Activated CD4-positive, alpha-beta T cell treated with anti-CD3 and anti-CD28 coated beads, Interleukin-2, amount 50 U/mL, for 24 hours (primary cell): ENCODE measurements around the gene D2HGDH.
"Not testable (repeated sequence)": the region's sequence is repeated elsewhere in the genome, so short reads cannot be mapped to it uniquely, and the experiment has no call there.

ENCODE experiments used
- DNase-seq, 2 donors: peaks; one replicate each; pipeline ENCODE4 v3.0.0-alpha.2; 2020; ENCODE audit warnings: low read depth in 1 of 2, low spot score in 1 of 2

Gene D2HGDH

DNA sequence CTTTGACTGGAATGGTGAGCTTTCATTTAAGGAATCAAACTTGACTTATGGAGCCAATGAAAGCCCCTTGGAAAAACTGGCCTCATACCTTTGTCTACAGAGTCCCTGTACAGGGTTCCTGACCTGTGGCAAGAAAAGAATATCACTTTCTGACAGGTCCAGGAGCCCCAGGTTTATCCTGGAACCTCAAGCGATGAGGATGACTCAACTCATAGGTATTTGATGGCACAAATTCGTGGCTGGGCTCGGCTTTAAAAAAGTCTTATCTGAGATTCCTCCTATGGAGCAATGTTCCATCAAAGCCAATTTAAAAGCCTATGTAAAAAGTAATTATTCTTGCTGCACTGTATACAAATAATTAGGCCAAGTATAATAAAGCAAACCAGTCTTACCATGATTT, 57.0 kb downstream of the D2HGDH start:
- not testable (repeated sequence) for DNase-seq

DNA sequence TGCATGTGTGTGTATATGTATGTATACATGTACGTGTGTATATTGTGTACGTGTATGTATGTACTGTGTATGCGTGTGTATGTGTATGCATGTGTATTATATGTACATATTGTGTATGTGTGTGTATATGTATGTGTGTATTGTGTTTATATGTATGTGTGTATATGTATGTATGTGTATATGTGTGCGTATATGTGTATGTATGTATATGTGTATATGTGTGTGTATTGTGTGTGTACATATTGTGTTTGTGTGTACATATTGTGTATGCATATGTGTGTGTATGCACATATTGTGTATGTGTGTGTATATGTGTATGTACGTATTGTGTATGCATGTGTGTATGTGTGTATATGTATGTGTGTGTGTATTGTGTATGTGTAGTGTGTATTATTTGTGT, 59.0 kb downstream of the D2HGDH start:
- no peak for DNase-seq

DNA sequence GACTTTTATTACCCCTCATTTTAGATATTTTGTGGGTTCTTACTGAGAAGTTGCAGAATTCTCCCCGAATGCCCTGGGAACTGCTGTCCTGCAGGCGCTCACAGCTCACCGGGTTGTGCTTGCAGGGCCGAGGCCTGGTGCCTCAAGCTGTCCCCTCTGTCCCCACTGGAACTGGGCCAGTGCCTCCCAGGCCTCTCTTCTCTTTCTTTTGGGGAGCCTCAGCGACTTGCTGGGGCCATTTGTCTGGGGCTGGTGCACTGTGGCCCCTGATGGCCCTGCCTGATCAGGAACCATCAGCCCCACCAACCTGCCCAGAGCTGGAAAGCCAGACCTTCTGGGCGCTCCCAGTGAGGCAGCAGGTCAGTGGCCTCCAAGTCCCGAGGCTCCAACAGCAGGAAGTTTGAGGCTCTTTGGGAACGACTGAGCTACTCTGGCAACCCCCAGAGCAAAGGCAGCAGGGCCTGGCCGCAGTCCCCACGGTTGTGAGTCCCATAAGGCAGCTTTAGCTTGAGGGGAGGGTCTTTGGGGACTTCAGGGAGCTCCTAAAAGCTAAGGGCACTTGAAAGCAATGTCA, 59.9 kb downstream of the D2HGDH start:
- DNase-seq, result no peak

DNA sequence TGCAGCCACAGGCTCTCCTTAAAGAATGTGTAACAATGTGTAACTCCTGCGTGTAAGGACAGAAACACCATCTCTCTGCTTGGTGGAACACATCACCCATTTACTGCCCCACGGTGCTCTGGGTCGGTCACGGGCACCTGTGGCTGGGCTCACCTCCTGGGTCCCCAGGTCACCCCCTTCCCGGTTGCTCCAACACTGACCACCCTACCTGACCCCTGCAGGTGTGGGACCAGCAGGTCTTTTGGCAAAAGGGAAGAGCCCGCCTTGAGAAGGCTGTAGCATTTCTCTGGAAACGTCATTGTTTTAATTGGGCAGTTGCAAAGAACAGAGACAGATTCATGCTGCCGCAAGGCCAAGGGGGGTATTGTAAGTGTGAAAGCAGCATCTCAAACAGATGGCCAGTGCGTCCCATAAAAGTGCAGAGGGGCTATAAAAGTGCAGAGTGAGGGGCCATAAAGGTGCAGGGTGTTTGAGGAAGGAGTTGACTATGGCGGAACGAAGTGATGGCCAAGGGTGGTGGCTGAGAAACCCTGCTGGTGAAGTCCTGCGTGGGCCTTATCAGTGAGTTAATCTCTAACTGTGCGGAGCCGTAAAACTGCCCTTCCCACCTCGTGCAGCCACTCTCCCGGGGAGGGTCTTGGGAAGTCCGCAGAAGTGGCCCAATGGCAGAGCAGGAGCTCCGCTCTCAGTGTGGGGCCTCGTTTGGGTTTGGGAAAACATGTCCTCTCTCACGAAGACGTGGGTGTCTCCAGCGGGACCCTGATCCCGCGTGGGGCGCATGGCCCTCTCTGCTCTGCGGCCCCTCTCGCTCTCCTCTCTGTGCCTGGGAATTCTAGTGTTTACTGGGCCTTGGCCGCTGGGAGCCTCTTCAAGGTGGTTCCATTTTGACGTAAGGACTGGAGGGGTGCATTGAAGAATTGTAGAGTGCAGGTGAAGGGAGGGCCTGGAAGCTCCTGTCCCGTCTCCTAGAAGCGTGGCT, 60.9 kb downstream of the D2HGDH start:
- no peak for DNase-seq

DNA sequence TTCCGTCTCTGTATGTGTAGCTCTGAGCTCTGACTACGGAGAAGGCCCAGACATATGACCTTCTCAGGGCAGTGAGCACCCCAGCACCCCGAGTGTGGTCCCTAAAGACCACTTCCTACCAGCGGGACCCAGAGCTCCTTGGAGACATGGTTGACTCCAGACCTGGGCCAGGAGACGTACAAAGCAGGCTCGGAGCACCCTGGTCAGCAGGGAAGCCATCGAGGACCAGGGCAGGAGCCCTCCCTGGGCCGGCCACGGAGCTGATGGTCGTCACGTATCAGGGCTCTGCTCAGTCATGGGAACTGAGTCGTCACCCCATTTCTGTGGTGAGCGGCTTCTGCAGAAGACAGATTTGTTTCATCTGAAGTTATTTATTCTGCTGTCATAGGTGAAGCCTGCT, 61.8 kb downstream of the D2HGDH start:
- no peak for DNase-seq

DNA sequence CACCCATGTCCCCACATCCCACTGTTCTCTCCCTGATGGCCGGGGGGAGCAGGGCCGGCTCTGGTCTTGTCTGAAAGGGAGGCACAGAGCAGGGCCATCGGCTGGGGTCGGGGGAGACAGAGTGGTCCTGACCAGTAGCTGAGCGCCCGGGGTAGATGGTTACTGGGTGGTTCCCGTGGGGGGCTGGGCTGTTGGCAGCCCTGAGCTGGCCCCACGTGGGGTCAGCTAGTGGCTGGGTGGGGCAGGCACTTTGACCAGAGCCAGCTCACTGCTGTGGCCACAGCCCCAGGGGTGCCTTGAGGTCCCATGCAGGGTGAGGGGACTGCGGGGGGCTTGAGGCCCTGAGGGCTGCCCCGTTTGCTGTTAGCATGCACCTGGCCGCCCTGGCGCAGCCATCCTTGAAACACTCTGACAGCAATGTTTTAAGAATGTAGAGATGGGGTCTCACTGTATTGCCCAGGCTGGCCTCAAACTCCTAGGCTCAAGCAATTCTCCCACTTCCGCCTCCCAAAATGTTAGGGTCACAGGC, 62.2 kb downstream of the D2HGDH start:
- DNase-seq, result no peak

DNA sequence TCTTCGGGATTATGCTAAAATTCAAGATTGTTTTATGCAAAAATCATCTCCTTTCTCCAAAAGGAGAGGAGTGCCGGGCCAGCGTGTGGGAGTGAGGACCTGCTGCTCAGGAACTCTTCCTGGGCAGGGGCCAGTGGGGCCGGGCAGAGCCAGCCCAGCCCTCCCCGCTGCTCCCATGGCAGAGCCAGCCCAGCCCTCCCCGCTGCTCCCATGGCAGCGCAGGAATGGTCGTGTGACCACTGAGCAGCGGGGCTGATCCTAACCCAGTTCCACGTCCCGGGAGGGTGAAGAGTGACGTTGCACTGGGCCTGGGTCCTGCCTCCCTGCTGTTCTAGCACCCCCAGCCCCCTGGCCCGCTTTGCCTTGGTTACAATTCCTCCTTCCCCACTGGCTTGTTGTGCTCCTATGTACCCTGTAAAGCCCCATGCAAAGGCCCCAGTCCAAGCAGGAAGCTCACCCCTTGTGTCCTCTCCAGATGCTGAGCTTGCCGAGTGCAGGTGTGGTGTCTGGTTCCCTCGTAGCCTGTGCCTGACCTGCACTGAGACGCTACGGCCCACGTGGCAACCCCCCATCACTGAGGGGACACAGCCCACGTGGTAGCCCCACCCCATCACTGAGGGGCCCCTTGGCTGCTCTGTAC, 63.1 kb downstream of the D2HGDH start:
- DNase-seq, result no peak

DNA sequence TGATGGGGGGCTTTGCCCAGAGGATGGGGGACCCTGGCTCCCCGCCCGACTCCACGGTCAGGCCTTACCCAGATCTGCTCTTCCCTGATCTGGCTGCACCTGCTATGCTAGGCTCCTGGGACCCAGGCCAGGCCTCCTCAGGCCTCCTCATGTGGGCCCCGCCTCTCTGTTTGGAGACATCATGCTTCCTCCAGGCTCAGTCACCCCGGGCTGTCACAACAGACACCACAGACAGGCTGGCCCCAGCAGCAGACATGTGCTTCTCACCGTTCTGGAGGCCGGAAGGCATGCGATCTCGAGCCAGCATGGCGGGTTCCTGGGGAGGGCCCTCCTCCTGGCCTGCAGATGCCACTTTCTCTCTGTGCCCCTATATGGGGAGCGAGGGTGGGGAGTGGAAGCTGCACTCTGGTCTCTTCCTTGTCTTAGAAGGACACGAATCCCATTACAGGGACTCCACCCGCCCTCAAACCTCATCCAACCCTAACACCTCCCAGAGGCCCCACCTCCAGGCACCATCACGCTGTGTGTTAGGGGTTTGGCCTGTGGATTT, 63.7 kb downstream of the D2HGDH start:
- DNase-seq, result no peak

DNA sequence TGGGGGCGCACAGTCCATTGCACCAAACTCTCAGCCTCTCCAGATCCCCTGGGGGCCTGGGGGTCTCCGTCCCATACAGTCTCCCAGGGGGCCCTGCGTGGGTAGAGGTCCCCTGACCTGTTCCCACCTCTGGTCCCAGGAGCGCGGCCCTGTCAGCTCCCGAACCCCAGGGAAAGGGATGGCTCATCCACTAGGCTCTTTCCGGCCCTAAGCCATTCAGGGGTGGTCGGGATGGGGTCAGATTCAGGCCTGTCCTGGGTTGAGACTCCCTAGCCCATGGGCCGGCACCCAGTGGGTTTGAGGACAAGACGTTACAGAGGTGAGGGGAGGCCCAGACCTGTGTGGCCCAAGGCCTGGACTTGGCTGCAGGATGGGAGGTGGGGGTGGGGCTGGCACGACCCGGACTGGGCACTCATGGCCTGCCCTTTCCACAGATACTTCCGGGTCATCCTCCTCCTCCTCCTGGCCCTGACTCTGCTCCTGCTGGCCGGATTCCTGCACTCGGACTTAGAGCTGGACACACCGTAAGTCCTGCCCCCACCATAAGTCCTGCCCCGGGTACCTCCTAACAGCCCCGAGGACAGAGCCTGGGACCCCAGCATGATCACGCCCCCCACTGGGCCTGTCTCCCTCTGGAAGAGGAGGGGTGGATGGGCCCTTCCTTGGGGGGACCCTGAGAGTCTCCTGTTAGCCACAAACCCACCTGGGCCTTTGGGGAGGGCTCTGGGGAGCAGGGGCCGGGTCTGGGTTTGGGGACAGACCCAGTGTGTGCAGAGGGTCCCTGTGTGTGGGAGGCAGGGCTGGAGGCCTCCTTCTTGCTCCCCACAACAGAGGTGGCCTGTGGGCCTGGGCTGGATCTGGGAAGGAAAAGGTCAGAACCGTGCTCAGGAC, 64.4 kb downstream of the D2HGDH start:
- DNase-seq, result no peak

DNA sequence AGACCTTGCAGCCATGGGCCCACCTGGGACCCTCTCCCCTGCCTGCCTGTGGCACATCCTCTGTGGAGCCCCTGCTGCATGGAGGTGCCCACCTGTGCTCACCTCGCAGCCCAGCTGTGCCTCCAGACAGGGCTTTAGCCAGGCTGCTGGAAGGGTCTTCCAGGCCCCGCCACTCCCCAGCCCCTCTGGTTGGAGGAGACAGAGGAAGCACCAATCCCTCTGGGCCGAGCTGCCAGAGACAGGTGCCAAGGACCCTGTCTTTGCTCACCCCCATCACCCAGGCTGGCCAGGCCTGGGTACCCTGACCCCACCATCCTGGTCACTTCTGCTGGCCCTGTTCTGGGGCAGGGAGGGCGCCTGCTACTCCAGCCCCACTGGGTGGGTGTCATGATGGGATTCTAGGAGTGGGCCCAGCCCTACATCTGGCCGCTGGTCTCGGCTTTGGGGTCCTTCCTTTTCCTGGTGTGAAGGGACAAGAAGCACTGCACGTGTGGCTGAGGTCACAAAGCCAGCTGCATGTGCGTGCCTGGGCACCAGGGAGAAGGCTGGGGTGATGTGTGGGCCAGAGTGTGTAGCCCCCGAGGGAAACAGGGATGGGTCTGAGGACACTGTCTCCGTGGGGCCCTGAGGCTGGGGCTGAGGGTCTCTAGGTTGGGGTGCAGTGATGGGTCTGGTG, 65.2 kb downstream of the D2HGDH start:
- DNase-seq, result no peak

DNA sequence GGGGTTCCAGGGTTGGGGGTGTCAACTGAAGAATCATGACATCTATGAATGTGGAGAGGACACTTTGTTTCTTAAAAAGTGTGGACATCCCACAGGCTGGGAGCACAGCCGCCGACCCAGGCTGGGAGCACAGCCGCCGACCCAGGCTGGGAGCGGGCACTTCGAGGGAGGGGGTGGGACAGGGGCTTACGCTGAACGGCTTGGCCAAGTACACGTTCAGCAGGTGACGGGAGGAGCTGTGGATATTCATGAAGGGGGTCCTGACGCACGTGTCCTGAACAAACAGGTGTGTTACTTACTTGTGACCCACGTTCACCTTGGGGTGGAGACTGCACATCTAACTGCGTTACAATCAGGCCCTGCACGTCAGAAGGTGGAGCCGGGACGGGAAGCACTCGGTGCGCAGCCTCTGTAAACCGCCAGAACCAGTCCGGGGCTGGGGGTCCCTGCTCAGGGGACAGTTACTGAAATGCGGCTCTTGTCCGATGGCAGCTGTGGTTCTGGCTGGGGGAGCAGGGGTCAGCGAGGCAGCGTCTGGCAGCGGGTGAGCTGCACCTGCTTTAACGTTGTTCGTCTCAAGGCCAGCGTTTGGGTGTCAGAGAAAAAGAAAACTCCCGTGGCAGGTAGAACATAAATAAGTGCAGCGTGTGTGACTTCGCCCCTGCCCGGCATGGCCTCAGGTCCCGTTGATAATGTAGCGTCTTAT, 65.9 kb downstream of the D2HGDH start:
- DNase-seq, result not testable (repeated sequence)

DNA sequence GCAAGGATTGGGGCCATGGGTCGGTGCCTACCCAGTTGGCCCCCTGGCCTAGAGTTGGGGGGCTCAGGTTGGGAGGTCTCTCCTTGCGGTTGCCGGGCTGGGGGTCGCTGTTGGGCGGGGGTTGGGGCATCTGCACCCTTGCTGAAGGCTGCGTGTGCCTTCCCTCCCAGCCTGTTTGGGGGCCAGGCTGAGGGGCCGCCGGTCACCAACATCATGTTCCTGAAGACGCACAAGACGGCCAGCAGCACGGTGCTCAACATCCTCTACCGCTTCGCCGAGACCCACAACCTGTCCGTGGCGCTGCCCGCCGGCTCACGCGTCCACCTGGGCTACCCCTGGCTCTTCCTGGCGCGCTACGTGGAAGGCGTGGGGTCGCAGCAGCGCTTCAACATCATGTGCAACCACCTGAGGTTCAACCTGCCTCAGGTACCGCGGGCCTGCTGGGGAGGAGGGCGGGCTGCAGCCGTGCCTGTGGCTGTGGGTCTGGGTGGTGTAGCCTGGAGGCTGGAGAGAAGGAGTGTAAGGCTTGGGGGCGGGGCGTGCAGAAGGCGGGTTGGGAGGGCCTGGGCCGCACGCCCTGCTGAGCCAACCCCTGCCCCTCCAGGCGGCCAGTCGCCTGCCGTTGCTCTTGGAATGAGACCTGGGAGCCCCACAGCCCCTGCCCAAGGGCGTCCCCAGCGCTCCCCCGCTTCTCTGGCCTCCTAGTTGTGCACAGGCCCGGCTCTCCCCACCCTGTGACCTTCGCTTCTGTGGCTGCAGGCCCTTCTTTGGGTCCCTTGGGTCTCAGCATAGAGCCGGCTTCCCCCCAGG, 67.4 kb downstream of the D2HGDH start:
- no peak for DNase-seq

DNA sequence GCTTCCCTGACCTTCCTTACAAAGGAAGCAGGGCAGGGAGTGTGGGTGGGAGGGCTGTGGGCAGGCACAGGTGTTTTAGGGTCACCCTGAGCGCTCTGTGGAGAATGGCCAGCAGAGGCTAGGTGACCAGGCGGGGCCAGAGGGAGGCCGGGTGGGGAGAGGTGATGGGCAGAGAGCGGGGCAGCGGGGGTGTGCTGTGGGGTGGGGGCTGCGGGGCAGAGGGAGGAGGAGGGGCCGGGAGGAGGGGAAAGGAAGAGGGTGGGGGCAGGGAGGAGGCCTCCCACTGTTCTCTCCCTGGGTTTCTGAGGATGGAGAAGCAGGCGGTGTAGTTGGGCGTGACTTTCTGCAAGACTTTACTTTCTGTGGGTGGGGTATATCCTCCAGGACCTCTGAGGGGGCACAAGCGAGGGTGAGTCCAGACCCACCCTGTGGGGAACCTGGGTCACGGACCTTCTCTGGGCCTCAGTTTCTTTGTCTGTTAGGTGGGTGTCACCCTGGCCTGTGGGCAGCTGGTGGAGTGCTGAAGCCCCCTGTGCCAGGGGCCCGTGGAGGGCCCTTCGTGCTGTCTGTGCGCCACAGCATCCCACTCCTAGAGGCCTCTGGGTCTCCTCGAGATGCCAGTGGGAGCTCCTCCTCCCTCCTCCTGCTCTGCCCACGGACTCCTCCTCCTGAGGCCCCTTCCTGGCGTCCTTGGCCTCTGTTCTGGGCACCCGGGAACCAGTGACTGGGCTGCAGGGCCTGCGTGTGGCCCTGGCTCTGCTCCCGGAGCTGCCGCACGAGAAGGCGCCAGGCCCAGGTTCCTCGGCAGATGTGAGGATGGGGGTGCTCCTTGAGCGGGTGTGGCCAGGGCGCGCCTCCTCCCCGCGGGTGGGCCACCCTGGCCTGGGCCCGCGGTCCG, 68.2 kb downstream of the D2HGDH start:
- DNase-seq, result no peak

DNA sequence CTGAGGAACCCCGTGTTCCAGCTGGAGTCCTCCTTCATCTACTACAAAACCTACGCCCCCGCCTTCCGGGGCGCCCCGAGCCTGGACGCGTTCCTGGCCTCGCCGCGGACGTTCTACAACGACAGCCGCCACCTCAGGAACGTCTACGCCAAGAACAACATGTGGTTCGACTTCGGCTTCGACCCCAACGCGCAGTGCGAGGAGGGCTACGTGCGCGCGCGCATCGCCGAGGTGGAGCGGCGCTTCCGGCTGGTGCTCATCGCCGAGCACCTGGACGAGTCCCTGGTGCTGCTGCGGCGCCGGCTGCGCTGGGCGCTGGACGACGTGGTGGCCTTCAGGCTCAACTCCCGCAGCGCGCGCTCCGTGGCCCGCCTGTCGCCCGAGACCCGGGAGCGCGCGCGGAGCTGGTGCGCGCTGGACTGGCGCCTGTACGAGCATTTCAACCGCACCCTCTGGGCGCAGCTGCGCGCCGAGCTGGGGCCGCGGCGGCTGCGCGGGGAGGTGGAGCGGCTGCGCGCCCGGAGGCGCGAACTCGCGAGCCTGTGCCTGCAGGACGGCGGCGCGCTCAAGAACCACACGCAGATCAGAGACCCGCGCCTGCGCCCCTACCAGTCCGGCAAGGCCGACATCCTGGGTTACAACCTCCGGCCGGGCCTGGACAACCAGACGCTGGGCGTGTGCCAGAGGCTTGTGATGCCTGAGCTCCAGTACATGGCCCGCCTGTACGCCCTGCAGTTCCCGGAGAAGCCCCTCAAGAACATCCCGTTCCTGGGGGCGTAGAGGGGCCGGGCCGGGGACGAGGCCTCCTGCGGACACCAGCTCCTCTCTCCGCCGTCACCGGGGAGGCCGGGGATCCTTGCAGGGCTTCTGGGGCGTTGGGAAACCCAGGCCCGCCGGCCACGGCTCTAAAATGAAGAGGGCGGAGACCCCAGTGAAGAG, 69.2 kb downstream of the D2HGDH start:
- peak in 1 of 2 donors; percentile 17 for DNase-seq

DNA sequence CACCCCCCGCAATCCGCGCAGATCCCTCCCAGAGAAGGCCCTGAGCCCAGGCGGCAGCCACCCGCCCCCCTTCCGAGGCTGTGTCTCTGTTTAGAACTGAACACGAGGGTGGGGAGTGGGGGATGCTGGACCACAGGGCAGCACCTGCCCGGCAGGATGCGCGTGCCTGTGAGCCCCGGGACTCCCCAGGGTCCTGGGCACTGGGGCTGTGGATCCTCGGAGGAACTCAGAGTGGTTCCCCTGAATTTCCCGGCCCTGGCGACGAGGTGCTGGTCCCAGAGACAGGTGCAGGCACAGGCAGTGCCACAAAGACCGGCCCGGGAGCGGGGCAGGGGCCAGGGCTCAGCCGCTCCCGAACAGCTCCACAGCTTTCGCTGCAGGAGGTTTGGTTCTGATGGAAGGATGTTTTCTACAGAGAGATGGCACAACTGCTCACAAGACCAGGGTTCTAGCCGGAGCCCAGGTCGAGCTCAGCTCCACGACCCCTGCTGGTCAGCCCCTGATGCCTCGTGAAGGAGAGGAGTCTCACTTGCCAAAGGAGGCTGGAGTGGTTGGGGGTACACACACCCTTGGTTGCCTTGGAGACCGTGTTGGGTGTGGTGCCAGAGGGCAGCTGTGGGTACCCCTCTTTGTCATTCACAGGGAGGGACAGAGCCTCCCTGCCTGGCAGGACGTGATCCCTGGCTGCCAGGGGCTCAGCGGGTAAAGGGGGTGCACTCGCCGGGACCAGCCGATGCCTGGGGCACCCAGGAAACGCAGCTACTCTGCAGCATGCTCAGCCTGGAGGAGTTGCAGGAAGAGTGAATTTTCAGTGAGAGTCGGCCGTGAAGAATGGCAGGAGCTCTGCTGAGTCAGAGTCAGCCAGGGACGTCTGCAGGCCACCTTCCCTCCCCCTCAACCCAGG, 70.1 kb downstream of the D2HGDH start:
- DNase-seq, result no peak
